Panc1 (cell line): ENCODE data around the gene LRRTM2.

ENCODE experiments used
- CTCF ChIP-seq: fragments of 450-650 bp; IDR thresholded peaks from 2 replicates; pipeline ENCODE4 v1.5.1; 2017; ENCODE audit warnings: mild to moderate bottlenecking
- TF ChIP-seq, protein P1 (sequence below), 2 experiments: IDR thresholded peaks; 2 replicates each; pipeline ENCODE4 v1.6.1; 2011 to 2012; ENCODE audit warnings: low read depth in 2 of 2, control low read depth in 1 of 2, low read length in 1 of 2, mild to moderate bottlenecking in 1 of 2, moderate library complexity in 1 of 2; ENCODE audit not compliant: insufficient read depth in 1 of 2

DNA sequence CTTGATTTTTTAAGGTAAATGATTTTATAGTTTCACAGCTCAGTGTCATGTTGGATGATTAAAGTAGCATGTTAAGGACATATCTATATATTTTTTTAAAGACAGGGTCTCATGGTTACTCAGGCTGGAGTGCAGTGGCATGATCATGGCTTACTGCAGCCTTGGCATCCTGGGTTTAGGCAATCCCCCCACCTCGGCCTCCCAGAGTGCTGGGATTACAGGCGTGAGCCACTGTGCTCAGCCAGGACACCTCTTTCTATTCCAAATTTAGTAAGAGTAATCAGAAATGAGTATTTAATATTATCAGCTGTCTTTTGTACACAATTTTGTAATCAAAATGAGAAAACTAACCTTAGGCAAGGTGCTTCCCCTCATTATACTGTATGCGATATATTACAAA lies 38.6 kb upstream of the LRRTM2 start:
- TF ChIP-seq CTCF = no peak
- TF ChIP-seq, protein P1, sequence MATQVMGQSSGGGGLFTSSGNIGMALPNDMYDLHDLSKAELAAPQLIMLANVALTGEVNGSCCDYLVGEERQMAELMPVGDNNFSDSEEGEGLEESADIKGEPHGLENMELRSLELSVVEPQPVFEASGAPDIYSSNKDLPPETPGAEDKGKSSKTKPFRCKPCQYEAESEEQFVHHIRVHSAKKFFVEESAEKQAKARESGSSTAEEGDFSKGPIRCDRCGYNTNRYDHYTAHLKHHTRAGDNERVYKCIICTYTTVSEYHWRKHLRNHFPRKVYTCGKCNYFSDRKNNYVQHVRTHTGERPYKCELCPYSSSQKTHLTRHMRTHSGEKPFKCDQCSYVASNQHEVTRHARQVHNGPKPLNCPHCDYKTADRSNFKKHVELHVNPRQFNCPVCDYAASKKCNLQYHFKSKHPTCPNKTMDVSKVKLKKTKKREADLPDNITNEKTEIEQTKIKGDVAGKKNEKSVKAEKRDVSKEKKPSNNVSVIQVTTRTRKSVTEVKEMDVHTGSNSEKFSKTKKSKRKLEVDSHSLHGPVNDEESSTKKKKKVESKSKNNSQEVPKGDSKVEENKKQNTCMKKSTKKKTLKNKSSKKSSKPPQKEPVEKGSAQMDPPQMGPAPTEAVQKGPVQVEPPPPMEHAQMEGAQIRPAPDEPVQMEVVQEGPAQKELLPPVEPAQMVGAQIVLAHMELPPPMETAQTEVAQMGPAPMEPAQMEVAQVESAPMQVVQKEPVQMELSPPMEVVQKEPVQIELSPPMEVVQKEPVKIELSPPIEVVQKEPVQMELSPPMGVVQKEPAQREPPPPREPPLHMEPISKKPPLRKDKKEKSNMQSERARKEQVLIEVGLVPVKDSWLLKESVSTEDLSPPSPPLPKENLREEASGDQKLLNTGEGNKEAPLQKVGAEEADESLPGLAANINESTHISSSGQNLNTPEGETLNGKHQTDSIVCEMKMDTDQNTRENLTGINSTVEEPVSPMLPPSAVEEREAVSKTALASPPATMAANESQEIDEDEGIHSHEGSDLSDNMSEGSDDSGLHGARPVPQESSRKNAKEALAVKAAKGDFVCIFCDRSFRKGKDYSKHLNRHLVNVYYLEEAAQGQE (IDR thresholded peaks at IDR 0.05; ENCODE audit: insufficient read depth in 1 of 2, low read depth in 2 of 2, low read length in 1 of 2) = no peak
